ENCODE measurements around the gene SLC13A3.

SLC13A3 gene

GRCh38 chr20:46634528-46634927, 16.7 kb downstream of the SLC13A3 start:
- Histone ChIP-seq H3K36me3 (ENCODE audit: insufficient read depth, low read length) (no peaks in the 10 kb centered on the region), H4K20me1 (ENCODE audit: insufficient read depth, low read length) (no peaks in the 10 kb centered on the region), H3K4me2 (ENCODE audit: low read length) (no peak overlapping the region), H3K4me3 (ENCODE audit: low read depth, low read length, poor library complexity, severe bottlenecking) (no peak overlapping the region), H3K9me3 (ENCODE audit: low read length) (no peaks in the 10 kb centered on the region), H3F3A (ENCODE audit: insufficient read depth, low read length) (no peaks in the 10 kb centered on the region), H2AFZ (ENCODE audit: low read length) (no peak overlapping the region), H3K4me1 (ENCODE audit: insufficient read depth, low read length, severe bottlenecking) (no peaks in the 10 kb centered on the region), H3K27me3 (ENCODE audit: insufficient read depth, low read length) (peaks cover 8% of the 10 kb centered on the region; the same call in 1 of the 2 replicates), H3K27ac (ENCODE audit: low read depth, low read length, poor library complexity, severe bottlenecking) (no peak overlapping the region), H3K9ac (ENCODE audit: low read length) (no peak overlapping the region), H3K9me2 (ENCODE audit: low read depth, low read length) (no peaks in the 10 kb centered on the region), H3K79me2 (ENCODE audit: insufficient read depth, low read length) (no peaks in the 10 kb centered on the region)
- TF ChIP-seq EZH2 (IDR thresholded peaks at IDR 0.05; ENCODE audit: borderline replicate concordance, low read length) (no peak), CTCF (IDR thresholded peaks at IDR 0.05; ENCODE audit: low read length) (no peak)

GRCh38 chr20:46631874-46632446, 19.3 kb downstream of the SLC13A3 start:
- H3K79me2 ChIP-seq (ENCODE audit: insufficient read depth, low read length) = no peaks in the 10 kb centered on the region
- H3K9ac ChIP-seq (ENCODE audit: low read length) = no peak overlapping the region
- H3K4me2 ChIP-seq (ENCODE audit: low read length) = no peak overlapping the region
- H3K27me3 ChIP-seq (ENCODE audit: insufficient read depth, low read length) = peaks cover 2% of the 10 kb centered on the region; the same call in 1 of the 2 replicates
- TF ChIP-seq EZH2 (IDR thresholded peaks at IDR 0.05; ENCODE audit: borderline replicate concordance, low read length) = no peak
- H3K36me3 ChIP-seq (ENCODE audit: insufficient read depth, low read length) = no peaks in the 10 kb centered on the region
- H3F3A ChIP-seq (ENCODE audit: insufficient read depth, low read length) = no peaks in the 10 kb centered on the region
- no peak overlapping the region for H3K27ac ChIP-seq (ENCODE audit: low read depth, low read length, poor library complexity, severe bottlenecking)
- no peaks in the 10 kb centered on the region for H3K9me3 ChIP-seq (ENCODE audit: low read length)
- no peaks in the 10 kb centered on the region for H3K4me1 ChIP-seq (ENCODE audit: insufficient read depth, low read length, severe bottlenecking)
- H3K9me2 ChIP-seq (ENCODE audit: low read depth, low read length) = no peaks in the 10 kb centered on the region
- H4K20me1 ChIP-seq (ENCODE audit: insufficient read depth, low read length) = no peaks in the 10 kb centered on the region
- no peak overlapping the region for H2AFZ ChIP-seq (ENCODE audit: low read length)
- H3K4me3 ChIP-seq (ENCODE audit: low read depth, low read length, poor library complexity, severe bottlenecking) = no peak overlapping the region

GRCh38 chr20:46631212-46631869, 19.9 kb downstream of the SLC13A3 start:
- H3K79me2 ChIP-seq (ENCODE audit: insufficient read depth, low read length) = no peaks in the 10 kb centered on the region
- H3F3A ChIP-seq (ENCODE audit: insufficient read depth, low read length) = no peaks in the 10 kb centered on the region
- TF ChIP-seq CTCF (IDR thresholded peaks at IDR 0.05; ENCODE audit: low read length) (no peak), EZH2 (IDR thresholded peaks at IDR 0.05; ENCODE audit: borderline replicate concordance, low read length) (no peak)
- no peak overlapping the region for H3K4me3 ChIP-seq (ENCODE audit: low read depth, low read length, poor library complexity, severe bottlenecking)
- H3K9ac ChIP-seq (ENCODE audit: low read length) = no peak overlapping the region
- peaks cover 2% of the 10 kb centered on the region; the same call in 1 of the 2 replicates for H3K27me3 ChIP-seq (ENCODE audit: insufficient read depth, low read length)
- H3K9me2 ChIP-seq (ENCODE audit: low read depth, low read length) = no peaks in the 10 kb centered on the region
- H3K27ac ChIP-seq (ENCODE audit: low read depth, low read length, poor library complexity, severe bottlenecking) = no peak overlapping the region
- no peaks in the 10 kb centered on the region for H4K20me1 ChIP-seq (ENCODE audit: insufficient read depth, low read length)
- no peak overlapping the region for H3K4me2 ChIP-seq (ENCODE audit: low read length)
- no peak overlapping the region for H2AFZ ChIP-seq (ENCODE audit: low read length)
- no peaks in the 10 kb centered on the region for H3K36me3 ChIP-seq (ENCODE audit: insufficient read depth, low read length)
- H3K9me3 ChIP-seq (ENCODE audit: low read length) = no peaks in the 10 kb centered on the region
- H3K4me1 ChIP-seq (ENCODE audit: insufficient read depth, low read length, severe bottlenecking) = no peaks in the 10 kb centered on the region

All from OCI-LY1 (cell line).